Adrenal gland (tissue), 12 donors: ENCODE results near the gene ARRB2. TPM values are rescaled to one million over a fixed set of nuclear protein-coding genes. Genes with fewer than 3 reads are reported as not detected.

Source experiments
- DNase-seq, 7 donors: peaks; one replicate each; pipeline ENCODE4 v3.0.0-alpha.2; 2019 to 2020
- H3K27ac ChIP-seq, 5 donors: fragments of 200-600 bp; sonication (generic) in 4 of 5; 1 replicate in 3 of 5; 2 replicates in 2 of 5; pipeline versions ENCODE4 v1.5.1 to v1.8.0; 2016 to 2020; ENCODE audit warnings: mild to moderate bottlenecking in 1 of 5
- H3K27me3 ChIP-seq: fragments of 200-600 bp; 2 replicates; pipeline ENCODE4 v1.8.0; 2021
- H3K36me3 ChIP-seq, 2 donors: fragments of 200-600 bp; replicated peaks in 1 of 2; 1 replicate in 1 of 2; 2 replicates in 1 of 2; pipeline versions ENCODE4 v1.5.1 to v1.8.0; 2018 to 2022
- H3K4me1 ChIP-seq, 2 donors: fragments of 200-600 bp; replicated peaks in 1 of 2; 1 replicate in 1 of 2; 2 replicates in 1 of 2; pipeline versions ENCODE4 v1.5.1 to v1.8.0; 2018 to 2021
- H3K4me3 ChIP-seq, 4 donors: fragments of 200-600 bp; sonication (generic) in 3 of 4; one replicate each; pipeline ENCODE4 v1.5.1; 2016 to 2018
- H3K9me3 ChIP-seq, 3 donors: fragments of 200-600 bp; sonication (generic) in 1 of 3; replicated peaks in 1 of 3; 1 replicate in 2 of 3; 2 replicates in 1 of 3; pipeline versions ENCODE4 v1.5.1 to v1.8.0; 2016 to 2021
- CTCF ChIP-seq, 6 experiments: fragments of 450-650 bp in 4 of 6; fragments of 200-600 bp in 2 of 6; sonication (generic) in 1 of 6; IDR thresholded peaks; 1 replicate in 5 of 6; 2 replicates in 1 of 6; pipeline versions ENCODE4 v1.5.1 to v1.8.0; 2016 to 2021; ENCODE audit warnings: antibody characterized with exemption in 6 of 6, mild to moderate bottlenecking in 2 of 6, moderate library complexity in 1 of 6
- POLR2A ChIP-seq, 2 donors: fragments of 450-650 bp; IDR thresholded peaks; one replicate each; pipeline ENCODE4 v1.6.1; 2017; ENCODE audit warnings: antibody characterized with exemption in 2 of 2, mild to moderate bottlenecking in 2 of 2, moderate library complexity in 1 of 2
- WGBS, 4 donors: extraction: QIAGEN DNeasy Blood & Tissue Kit in 2 of 4; methylation state at CpG; one replicate each; pipeline versions ENCODE4 v1.1.5 to v1.1.7; 2013 to 2017; 5-methylcytosine and 5-hydroxymethylcytosine counted together
- intact Hi-C, 2 donors: fragments of 100-400 bp; cut with DNase I; formaldehyde crosslinking; loops; one replicate each; pipeline versions ENCODE4 v1.14.1 to v1.15.0; 2022 to 2023
- polyA plus RNA-seq, 3 donors: library from polyadenylated mRNA; stranded (reverse); fragments of 200-250 nt in 2 of 3; fragments of 350-450 nt in 1 of 3; fragmentation: Illumina TruSeq in 1 of 3; extraction: RNeasy Lipid Tissue Mini Kit (QIAGEN cat#74804) in 1 of 3; gene quantifications; one replicate each; pipeline ENCODE4 v1.2.3, GENCODE V29; 2013 to 2014
- total RNA-seq, 9 donors: library from RNA; depleted of rRNA in 4 of 9; stranded (reverse); fragments of >200 nt in 4 of 9; fragments of 120-200 nt in 1 of 9; fragmentation: NEBNext Ultra II Directional in 1 of 9; extraction: Animal tissue kit (Norgen Biotek cat#: 25700) in 1 of 9; gene quantifications; one replicate each; pipeline versions ENCODE4 v1.1.0 to v1.2.4, GENCODE V29; 2013 to 2023
- donor health status: healthy with polysubstance abuse.
- donor health status: Bipolar disorder and iron deficiency.
- donor health status: DM: yes; HTN: yes; CAD: no.
- donor health status: DM: no; HTN: no; CAD: no.
- donor health status: DM: no; HTN: no; CAD: no.
- donor health status: DM: yes; HTN: yes; CAD: no.

Gene ARRB2
- total and polyA plus RNA-seq, 12 donors = 14.6 to 130 (median 60.0) TPM

GRCh38 chr17:4719146-4719545, 8.7 kb downstream of the ARRB2 start:
- Histone ChIP-seq H3K27ac (peak overlapping the region in 3 of 5 donors; percentile 67 to 90 (median 68)), H3K9me3 (no peaks in the 10 kb centered on the region), H3K4me3 (no peak overlapping the region), H3K36me3 (peaks cover 0 to 33% of the 10 kb centered on the region in 2 donors), H3K4me1 (peaks cover 0 to 12% of the 10 kb centered on the region in 2 donors), H3K27me3 (no peaks in the 10 kb centered on the region)
- 80 to 86% (median 86%) methylated on average over 10 of the region's 10 CpGs for WGBS, 4 donors
- TF ChIP-seq POLR2A (IDR thresholded peaks at IDR 0.05) (no peak), CTCF (IDR thresholded peaks at IDR 0.05) (no peak)
- intact Hi-C loops = loop anchor here (5.0 to 10.0 kb wide), 3 partner anchors 76 to 173 kb away; partner anchors contain the start of gene PSMB6 (in 1 of the 2)
- DNase-seq = no peak

GRCh38 chr17:4719684-4720221, 9.3 kb downstream of the ARRB2 start:
- peaks cover 0 to 12% of the 10 kb centered on the region in 2 donors for H3K4me1 ChIP-seq
- TF ChIP-seq POLR2A (IDR thresholded peaks at IDR 0.05) (peak in 1 of 2 donors; percentile 33), CTCF (IDR thresholded peaks at IDR 0.05) (no peak)
- peaks cover 0 to 33% of the 10 kb centered on the region in 2 donors for H3K36me3 ChIP-seq
- intact Hi-C loops = loop anchor here (5.0 to 10.0 kb wide), 3 partner anchors 75 to 173 kb away; partner anchors contain the start of gene PSMB6 (in 1 of the 2)
- H3K27ac ChIP-seq = peak overlapping the region in 4 of 5 donors; percentile 20 to 90 (median 68)
- no peak overlapping the region for H3K4me3 ChIP-seq
- DNase-seq = peak; percentile 73 to 90 (median 82)
- H3K27me3 ChIP-seq = no peaks in the 10 kb centered on the region
- H3K9me3 ChIP-seq = no peaks in the 10 kb centered on the region
- WGBS, 4 donors = 56 to 64% (median 56%) methylated on average over 9 to 15 of the region's 15 CpGs

GRCh38 chr17:4720787-4721186, 10.4 kb downstream of the ARRB2 start:
- peaks cover 0 to 12% of the 10 kb centered on the region in 2 donors for H3K4me1 ChIP-seq
- no peaks in the 10 kb centered on the region for H3K9me3 ChIP-seq
- no peak for TF ChIP-seq POLR2A (IDR thresholded peaks at IDR 0.05)
- no peak for TF ChIP-seq CTCF (IDR thresholded peaks at IDR 0.05)
- H3K27me3 ChIP-seq = no peaks in the 10 kb centered on the region
- peak overlapping the region in 4 of 5 donors; percentile 9 to 90 (median 68) for H3K27ac ChIP-seq
- no peak overlapping the region for H3K4me3 ChIP-seq
- peaks cover 0 to 31% of the 10 kb centered on the region in 2 donors for H3K36me3 ChIP-seq
- no peak for DNase-seq
- intact Hi-C loops = no loop called here
- 94 to 96% (median 95%) methylated on average over 7 of the region's 7 CpGs for WGBS, 4 donors

GRCh38 chr17:4721203-4722135, 11.0 kb downstream of the ARRB2 start:
- Histone ChIP-seq H3K4me1 (peaks cover 0 to 12% of the 10 kb centered on the region in 2 donors), H3K9me3 (no peaks in the 10 kb centered on the region), H3K27ac (peak overlapping the region; percentile 9 to 90 (median 67)), H3K36me3 (peaks cover 0 to 26% of the 10 kb centered on the region in 2 donors), H3K27me3 (no peaks in the 10 kb centered on the region), H3K4me3 (no peak overlapping the region)
- WGBS, 4 donors = 45 to 58% (median 51%) methylated on average over 16 to 20 of the region's 20 CpGs
- TF ChIP-seq CTCF (IDR thresholded peaks at IDR 0.05) = no peak
- peak in 1 of 2 donors; percentile 37 for TF ChIP-seq POLR2A (IDR thresholded peaks at IDR 0.05)
- intact Hi-C loops = no loop called here
- peak; percentile 66 to 91 (median 82) for DNase-seq
